GM19238 (cell line): ENCODE measurements around the gene ARHGAP12.

Experiments
- DNase-seq: peaks from one replicate; pipeline ENCODE4 v3.0.0; 2011; ENCODE audit warnings: low spot score; ENCODE audit not compliant: insufficient read length

ARHGAP12 gene

GRCh38 chr10:31822616-31823318 lies 105.9 kb downstream of the ARHGAP12 start:
- DNase-seq: no peak

DNA sequence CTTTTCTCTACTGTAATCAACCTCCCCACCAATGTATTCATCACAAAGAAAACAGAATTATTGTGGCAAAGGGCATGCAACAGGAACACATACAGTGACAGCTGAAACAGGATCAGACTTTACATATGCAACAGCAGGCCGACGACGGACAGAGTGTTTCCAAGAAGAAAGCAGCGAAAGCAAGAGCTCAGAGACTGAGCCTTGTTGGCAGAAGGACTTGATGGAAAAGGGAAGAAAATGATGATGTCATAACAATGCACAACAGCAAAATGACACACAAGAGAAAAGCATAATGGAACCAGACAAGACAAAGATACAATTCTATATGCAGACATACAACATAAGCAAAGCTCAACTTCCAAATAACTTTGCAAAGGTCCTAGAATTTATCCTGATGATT lies 106.5 kb downstream of the ARHGAP12 start:
- no peak for DNase-seq

- no peak for DNase-seq
These were observed 107.8 kb downstream of the ARHGAP12 start for GRCh38 chr10:31820778-31821369.

- DNase-seq: no peak
These were observed 108.5 kb downstream of the ARHGAP12 start for GRCh38 chr10:31820096-31820495.

GRCh38 chr10:31819391-31819820 lies 109.2 kb downstream of the ARHGAP12 start:
- no peak for DNase-seq

DNA sequence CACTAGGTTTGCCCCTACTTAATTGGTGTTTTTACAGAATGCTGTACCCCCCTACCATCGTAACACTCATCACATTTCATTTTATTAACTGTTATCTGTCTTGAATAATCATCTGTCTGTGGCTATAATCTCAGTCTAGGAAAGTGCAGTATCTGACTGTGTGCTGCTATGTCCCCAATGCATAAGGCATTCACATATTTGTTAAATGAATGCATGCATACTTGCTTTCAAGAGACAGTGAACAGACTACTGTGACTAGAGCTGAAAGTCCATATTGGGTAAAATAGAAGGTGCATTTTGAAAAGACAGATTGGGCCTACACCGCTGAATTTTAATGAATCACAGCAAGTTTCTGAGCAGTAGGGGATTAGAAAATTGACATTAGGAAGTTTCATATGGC lies 112.3 kb downstream of the ARHGAP12 start:
- no peak for DNase-seq

GRCh38 chr10:31808258-31809218 lies 120.1 kb downstream of the ARHGAP12 start:
- no peak for DNase-seq

DNA sequence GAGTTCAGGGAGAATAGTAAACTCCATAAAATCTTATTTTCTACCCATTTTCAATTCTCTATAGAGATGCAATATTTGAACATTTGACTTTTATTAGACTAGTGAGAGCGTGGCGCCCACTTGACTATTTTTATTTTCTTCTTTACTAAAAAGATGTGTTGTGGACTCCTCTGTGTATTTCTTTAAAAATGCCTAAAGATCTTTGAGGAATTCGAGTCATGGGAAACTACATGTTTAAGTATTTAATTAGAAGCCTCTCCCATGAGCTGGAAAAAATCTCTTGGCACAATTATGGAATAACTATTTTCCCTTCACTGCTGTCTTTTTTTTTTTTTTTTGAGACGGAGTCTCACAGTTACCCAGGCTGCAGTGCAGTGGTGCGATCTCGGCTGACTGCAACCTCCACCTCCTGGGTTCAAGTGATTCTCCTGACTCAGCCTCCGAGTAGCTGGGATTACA lies 124.2 kb downstream of the ARHGAP12 start:
- DNase-seq: no peak

- DNase-seq: no peak
These were observed 124.9 kb downstream of the ARHGAP12 start for GRCh38 chr10:31803606-31804351.

GRCh38 chr10:31799181-31799580 lies 129.4 kb downstream of the ARHGAP12 start:
- no peak for DNase-seq

- DNase-seq: no peak
These were observed 135.9 kb downstream of the ARHGAP12 start for GRCh38 chr10:31792745-31793144.

DNA sequence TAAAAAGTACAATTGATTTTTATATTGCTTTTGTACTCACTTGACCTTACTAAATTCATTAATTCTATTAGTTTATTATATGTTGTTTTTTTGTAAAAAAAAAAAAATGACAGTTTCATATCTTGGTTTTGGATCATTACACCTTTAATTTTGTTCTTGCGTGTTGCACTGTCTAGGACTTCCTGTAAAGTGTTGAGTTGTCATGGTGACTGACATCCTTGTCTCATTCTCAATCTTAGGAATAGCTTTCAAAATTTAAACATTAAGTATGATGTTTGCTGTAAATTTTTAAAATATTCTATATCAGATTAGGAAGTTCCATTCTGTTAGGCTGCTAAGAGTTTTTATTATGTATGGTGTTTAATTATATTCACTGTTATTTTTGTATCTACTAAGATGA lies 139.1 kb downstream of the ARHGAP12 start:
- no peak for DNase-seq

- DNase-seq: no peak
These were observed 145.9 kb downstream of the ARHGAP12 start for GRCh38 chr10:31782701-31783100.

DNA sequence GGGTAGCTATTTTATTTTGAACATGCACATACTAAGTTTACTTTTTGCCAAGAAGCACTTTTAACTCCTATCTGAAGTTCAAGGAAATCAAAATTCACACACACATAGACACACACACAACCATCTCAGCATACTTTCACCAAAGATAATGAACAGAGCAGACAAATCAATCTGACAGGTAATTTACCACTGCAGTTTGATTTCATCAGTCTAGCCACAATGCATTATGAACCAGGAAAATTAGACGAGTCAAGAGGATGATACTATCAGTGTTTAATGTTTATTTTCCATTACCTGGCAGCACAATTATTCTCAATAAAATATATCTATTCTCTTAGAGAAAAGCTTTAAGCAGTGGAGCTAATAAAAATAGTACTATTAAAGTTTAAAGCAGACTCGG lies 147.9 kb downstream of the ARHGAP12 start:
- DNase-seq: no peak

GRCh38 chr10:31778627-31779026 lies 150.0 kb downstream of the ARHGAP12 start:
- DNase-seq: no peak

GRCh38 chr10:31776159-31776558 lies 152.5 kb downstream of the ARHGAP12 start:
- DNase-seq: no peak

- no peak for DNase-seq
These were observed 153.5 kb downstream of the ARHGAP12 start for GRCh38 chr10:31774928-31775650.

GRCh38 chr10:31774299-31774900 lies 154.2 kb downstream of the ARHGAP12 start:
- no peak for DNase-seq

GRCh38 chr10:31773749-31774298 lies 154.8 kb downstream of the ARHGAP12 start:
- no peak for DNase-seq

- DNase-seq: no peak
These were observed 157.2 kb downstream of the ARHGAP12 start for GRCh38 chr10:31771331-31771831.
